HepG2 (cell line): ENCODE data around the gene PSMD1. TPM values are rescaled to one million over a fixed set of nuclear protein-coding genes. Genes with fewer than 3 reads are reported as not detected.
A peak's percentile ranks its signal among the peaks of the same experiment; 100 is the strongest.

ENCODE experiments used
- BCL3 ChIP-seq: sonication (generic); formaldehyde crosslinking; IDR thresholded peaks from 2 replicates; pipeline ENCODE4 v1.5.1; 2020; ENCODE audit warnings: mild to moderate bottlenecking, missing genetic modification reagents, moderate library complexity
- CEBPZ ChIP-seq: IDR thresholded peaks from 2 replicates; pipeline ENCODE4 v1.6.1; 2012; ENCODE audit warnings: low read length, improper control_type of control experiment
- FOXK2 ChIP-seq: fragments of 450-650 bp; IDR thresholded peaks from 2 replicates; pipeline ENCODE4 v1.6.1; 2016
- HNF4G ChIP-seq, 2 experiments: sonication (generic) in 1 of 2; formaldehyde crosslinking in 1 of 2; IDR thresholded peaks; 2 replicates each; pipeline versions ENCODE4 v1.4.0 to v1.6.1; 2011 to 2020; ENCODE audit warnings: borderline replicate concordance in 2 of 2, low read depth in 2 of 2, mild to moderate bottlenecking in 2 of 2, low read length in 1 of 2, missing genetic modification reagents in 1 of 2, moderate library complexity in 1 of 2
- HOXA3 ChIP-seq: sonication (generic); formaldehyde crosslinking; IDR thresholded peaks from 2 replicates; pipeline ENCODE4 v1.5.0; 2020; ENCODE audit warnings: missing genetic modification reagents
- HOXA5 ChIP-seq: sonication (generic); formaldehyde crosslinking; IDR thresholded peaks from 2 replicates; pipeline ENCODE4 v1.4.0; 2020; ENCODE audit warnings: missing genetic modification reagents
- KLF16 ChIP-seq, 2 experiments: sonication (generic) in 1 of 2; formaldehyde crosslinking in 1 of 2; IDR thresholded peaks; 2 replicates each; pipeline versions ENCODE4 v1.6.1 to v1.8.0; 2016 to 2023; ENCODE audit warnings: missing genetic modification reagents in 2 of 2, missing compliant biosample characterization in 1 of 2
- MXI1 ChIP-seq: IDR thresholded peaks from 3 replicates; pipeline ENCODE4 v1.6.1; 2012; ENCODE audit warnings: low read depth, low read length, inconsistent platforms, borderline replicate concordance
- PAWR ChIP-seq: sonication (generic); formaldehyde crosslinking; IDR thresholded peaks from 2 replicates; pipeline ENCODE4 v1.4.0; 2020; ENCODE audit warnings: missing genetic modification reagents, mild to moderate bottlenecking, borderline replicate concordance
- POLR2G ChIP-seq: fragments of 200-400 bp; formaldehyde crosslinking; IDR thresholded peaks from 2 replicates; pipeline ENCODE4 v1.6.1; 2018; ENCODE audit warnings: mild to moderate bottlenecking, low read depth, low read length, moderate library complexity
- ZBTB7B ChIP-seq: sonication (generic); formaldehyde crosslinking; IDR thresholded peaks from 2 replicates; pipeline ENCODE4 v1.4.0; 2020; ENCODE audit warnings: missing genetic modification reagents
- ZBTB8A ChIP-seq: sonication (generic); formaldehyde crosslinking; IDR thresholded peaks from 2 replicates; pipeline ENCODE4 v1.4.0; 2020; ENCODE audit warnings: mild to moderate bottlenecking, low read depth, missing genetic modification reagents, borderline replicate concordance
- ZNF414 ChIP-seq: sonication (generic); formaldehyde crosslinking; IDR thresholded peaks from 2 replicates; pipeline ENCODE4 v1.5.0; 2020; ENCODE audit warnings: missing genetic modification reagents
- ZNF646 ChIP-seq: sonication (generic); formaldehyde crosslinking; IDR thresholded peaks from 2 replicates; pipeline ENCODE4 v1.9.0; 2021; ENCODE audit warnings: mild to moderate bottlenecking, missing genetic modification reagents
- ZNF776 ChIP-seq: sonication (generic); formaldehyde crosslinking; IDR thresholded peaks from 2 replicates; pipeline ENCODE4 v1.4.0; 2020; ENCODE audit warnings: mild to moderate bottlenecking, missing genetic modification reagents
- polyA plus RNA-seq, 8 experiments: library from polyadenylated mRNA; depleted of rRNA in 3 of 8; stranded (reverse) in 7 of 8; unstranded in 1 of 8; fragments of >200 nt; fragmentation: Illumina TruSeq in 4 of 8; extraction: Trizol in 4 of 8; gene quantifications; 2 replicates each; pipeline versions ENCODE4 v1.2.1 to v1.2.3, GENCODE V29; 2011 to 2016; ENCODE audit warnings: low read depth in 4 of 8, missing spikeins in 1 of 8, mixed read lengths in 1 of 8; ENCODE audit not compliant: insufficient read depth in 1 of 8
- total RNA-seq, 5 experiments: library from RNA; depleted of rRNA; stranded (reverse); fragments of >200 nt; fragmentation: Illumina TruSeq; extraction: Trizol; gene quantifications; 2 replicates each; pipeline ENCODE4 v1.2.3, GENCODE V29; 2016; ENCODE audit warnings: low read depth in 1 of 5

The PSMD1 gene
- total and polyA plus RNA-seq, 2 of the 13 experiments (the other 11 are each of a cell fraction or from before 2014, with no cell fraction given), result 136 to 191 TPM

GRCh38 chr2:231052494-231053451 is 3.9 kb upstream of the PSMD1 start (continued):
- TF ChIP-seq ZNF646 (peak; percentile 31; the same call in 1 of the 2 replicates), ZBTB8A (CRISPR knock-in tag) (peak; percentile 80; the same call in 1 of the 2 replicates), HOXA5 (CRISPR knock-in tag) (peak; percentile 68; the same call in 1 of the 2 replicates), ZNF414 (CRISPR knock-in tag) (0 out of 2 replicates have a peak, but pooled peaks have one; percentile 44), BCL3 (peak; percentile 52), HOXA3 (peak; percentile 84; the same call in 1 of the 2 replicates), FOXK2 (no peak), KLF16 (CRISPR knock-in tag; IDR thresholded peaks at IDR 0.05) (peak; percentile 26 to 74; a peak in 1 of 4 replicates), ZBTB7B (CRISPR knock-in tag) (peak; percentile 71; the same call in 1 of the 2 replicates), MXI1 (peak; percentile 52; the same call in 2 of the 3 replicates), HNF4G (IDR thresholded peaks at IDR 0.05; ENCODE audit: borderline replicate concordance, low read depth, low read length) (no peak; the same call in 1 of the 2 replicates), HNF4G (CRISPR knock-in tag; IDR thresholded peaks at IDR 0.05; ENCODE audit: borderline replicate concordance, low read depth) (peak; percentile 77), POLR2G (peak; percentile 73), CEBPZ (no peak), ZNF776 (CRISPR knock-in tag) (peak; percentile 62; the same call in 1 of the 2 replicates), PAWR (CRISPR knock-in tag) (0 out of 2 replicates have a peak, but pooled peaks have one; percentile 14)
